ENCODE data around the gene KTN1. TPM values are rescaled to one million over a fixed set of nuclear protein-coding genes. Genes with fewer than 3 reads are reported as not detected.

KTN1 gene
- total RNA-seq, 1 donor from 2014 or later, result 155 TPM

DNA sequence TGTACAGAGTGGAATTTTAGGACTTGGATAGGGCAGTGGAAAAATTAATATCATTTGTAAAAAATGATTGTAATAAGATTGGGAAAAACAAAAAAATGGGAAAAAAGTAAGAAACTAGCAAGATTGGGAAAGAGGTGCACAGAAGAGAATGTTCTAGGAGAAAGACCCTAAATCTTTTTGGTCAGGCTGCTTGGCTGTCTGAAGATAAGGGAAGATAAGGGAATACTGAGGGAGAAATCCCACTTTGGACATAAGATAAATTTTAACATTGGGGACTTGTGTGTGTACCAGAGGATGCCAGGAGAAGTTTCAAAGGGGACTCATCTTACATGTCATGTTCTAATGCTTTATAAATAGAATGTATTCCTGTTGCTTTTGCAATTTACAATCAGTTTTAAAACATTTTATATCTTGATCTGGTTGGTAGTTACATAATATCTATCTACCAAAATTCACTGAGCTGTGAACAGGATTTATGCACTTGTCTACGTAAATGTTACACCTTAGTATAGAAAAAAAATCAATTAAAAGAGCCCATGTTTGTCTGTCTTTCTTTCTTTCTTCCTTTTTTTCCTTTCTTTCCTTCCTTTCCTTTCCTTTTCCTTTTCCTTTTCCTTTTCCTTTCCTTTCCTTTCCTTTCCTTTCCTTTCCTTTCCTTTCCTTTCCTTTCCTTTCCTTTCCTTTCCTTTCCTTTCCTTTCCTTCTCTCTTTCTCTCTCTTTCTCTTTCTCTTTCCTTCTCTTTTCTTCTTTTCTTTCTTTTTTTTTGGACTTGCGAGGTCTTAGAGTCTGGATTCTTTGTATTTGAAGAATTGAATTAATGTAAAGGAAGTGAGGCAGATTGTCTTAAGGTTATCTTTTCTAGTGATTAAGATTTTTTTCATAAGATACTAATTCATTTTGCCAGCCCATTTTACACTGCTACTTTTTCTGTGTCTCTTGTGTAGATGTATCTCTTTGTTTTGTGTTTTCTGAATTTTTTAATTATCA is 66.1 kb downstream of the KTN1 start:
- Mint-ChIP-seq H3K27me3 (no peaks in the 10 kb centered on the region), H3K27ac (peak overlapping the region; percentile 29), H3K9me3 (ENCODE audit: low read depth) (no peaks in the 10 kb centered on the region), H3K36me3 (ENCODE audit: insufficient read depth) (peaks cover 35% of the 10 kb centered on the region), H3K4me3 (ENCODE audit: low read depth) (no peak overlapping the region), H3K4me1 (ENCODE audit: low read depth) (peaks cover 9% of the 10 kb centered on the region)
- TF ChIP-seq, protein P1, sequence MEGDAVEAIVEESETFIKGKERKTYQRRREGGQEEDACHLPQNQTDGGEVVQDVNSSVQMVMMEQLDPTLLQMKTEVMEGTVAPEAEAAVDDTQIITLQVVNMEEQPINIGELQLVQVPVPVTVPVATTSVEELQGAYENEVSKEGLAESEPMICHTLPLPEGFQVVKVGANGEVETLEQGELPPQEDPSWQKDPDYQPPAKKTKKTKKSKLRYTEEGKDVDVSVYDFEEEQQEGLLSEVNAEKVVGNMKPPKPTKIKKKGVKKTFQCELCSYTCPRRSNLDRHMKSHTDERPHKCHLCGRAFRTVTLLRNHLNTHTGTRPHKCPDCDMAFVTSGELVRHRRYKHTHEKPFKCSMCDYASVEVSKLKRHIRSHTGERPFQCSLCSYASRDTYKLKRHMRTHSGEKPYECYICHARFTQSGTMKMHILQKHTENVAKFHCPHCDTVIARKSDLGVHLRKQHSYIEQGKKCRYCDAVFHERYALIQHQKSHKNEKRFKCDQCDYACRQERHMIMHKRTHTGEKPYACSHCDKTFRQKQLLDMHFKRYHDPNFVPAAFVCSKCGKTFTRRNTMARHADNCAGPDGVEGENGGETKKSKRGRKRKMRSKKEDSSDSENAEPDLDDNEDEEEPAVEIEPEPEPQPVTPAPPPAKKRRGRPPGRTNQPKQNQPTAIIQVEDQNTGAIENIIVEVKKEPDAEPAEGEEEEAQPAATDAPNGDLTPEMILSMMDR (IDR thresholded peaks at IDR 0.05; ENCODE audit: unreplicated experiment), result no peak
- DNase-seq (ENCODE audit: low spot score, unreplicated experiment), result no peak

DNA sequence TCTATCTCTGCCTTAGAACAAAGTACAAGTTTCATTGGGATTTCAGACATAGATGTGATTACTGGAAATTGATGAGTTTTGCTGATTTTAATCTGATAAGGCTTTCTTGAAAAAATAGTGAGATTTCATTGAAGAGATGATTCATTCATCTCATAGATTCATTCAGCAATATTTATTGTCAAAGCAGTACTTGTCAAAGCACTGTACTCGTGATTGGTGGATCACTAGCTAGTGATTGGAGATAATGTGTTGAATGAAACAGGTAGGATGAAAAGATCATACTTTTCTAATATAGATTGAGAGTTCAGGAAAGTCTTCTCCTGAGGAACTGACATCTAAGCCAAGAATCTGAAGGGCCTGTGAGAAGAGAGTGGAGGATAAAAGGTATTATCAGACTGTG is 71.0 kb downstream of the KTN1 start:
- H3K36me3 Mint-ChIP-seq (ENCODE audit: insufficient read depth), result peaks cover 44% of the 10 kb centered on the region
- DNase-seq (ENCODE audit: low spot score, unreplicated experiment), result no peak

DNA sequence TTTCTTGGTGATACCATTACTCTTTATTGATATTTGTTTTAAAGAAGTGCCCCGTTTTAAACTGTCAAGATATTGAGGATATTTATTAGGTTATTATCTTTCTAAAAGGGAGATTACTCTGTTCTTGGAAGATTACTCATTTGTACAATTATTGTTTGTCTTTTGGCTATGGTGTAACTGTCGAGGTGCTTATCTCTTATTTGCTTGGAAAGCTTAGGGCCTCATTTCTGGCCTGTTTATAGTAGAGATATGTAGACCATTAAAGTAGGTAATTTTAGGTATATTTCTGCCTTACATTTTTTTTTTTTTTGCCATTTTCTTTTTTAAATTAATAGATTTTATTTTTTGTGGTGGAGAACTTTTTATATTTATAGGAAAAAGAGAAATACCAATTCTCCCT is 74.2 kb downstream of the KTN1 start:
- TF ChIP-seq, protein P1 (IDR thresholded peaks at IDR 0.05; ENCODE audit: unreplicated experiment), result no peak

More for the DNA sequence above, 71.0 kb downstream of the KTN1 start:
- Mint-ChIP-seq H3K27me3 (no peaks in the 10 kb centered on the region), H3K9me3 (ENCODE audit: low read depth) (no peaks in the 10 kb centered on the region), H3K27ac (no peak overlapping the region), H3K4me1 (ENCODE audit: low read depth) (peaks cover 21% of the 10 kb centered on the region), H3K4me3 (ENCODE audit: low read depth) (no peak overlapping the region)
- TF ChIP-seq, protein P1 (IDR thresholded peaks at IDR 0.05; ENCODE audit: unreplicated experiment), result no peak

DNA sequence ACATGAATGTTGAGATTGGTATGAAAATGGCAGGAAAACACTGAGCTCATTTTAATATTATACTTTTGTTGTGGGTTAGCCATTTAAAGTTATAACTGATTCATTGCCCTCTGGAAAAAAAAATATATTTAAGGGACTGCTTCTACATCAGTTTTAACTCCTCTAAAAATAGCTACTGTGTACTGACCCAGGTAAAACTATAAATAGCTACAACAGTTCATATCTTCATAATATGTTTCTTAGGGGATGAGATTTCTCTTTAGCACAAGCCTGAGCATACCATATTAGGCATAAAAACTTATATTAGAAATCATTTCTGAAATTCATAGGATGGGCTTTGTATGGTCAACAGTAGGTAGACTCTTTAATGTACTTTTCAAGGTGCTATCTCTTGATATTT is 81.0 kb downstream of the KTN1 start:
- Mint-ChIP-seq H3K9me3 (ENCODE audit: low read depth) (no peaks in the 10 kb centered on the region), H3K4me1 (ENCODE audit: low read depth) (peaks cover 7% of the 10 kb centered on the region), H3K27me3 (no peaks in the 10 kb centered on the region), H3K4me3 (ENCODE audit: low read depth) (no peak overlapping the region), H3K36me3 (ENCODE audit: insufficient read depth) (peaks cover 23% of the 10 kb centered on the region), H3K27ac (no peak overlapping the region)
- no peak for DNase-seq (ENCODE audit: low spot score, unreplicated experiment)
- TF ChIP-seq, protein P1 (IDR thresholded peaks at IDR 0.05; ENCODE audit: unreplicated experiment), result no peak

More for the DNA sequence above, 74.2 kb downstream of the KTN1 start:
- no peaks in the 10 kb centered on the region for H3K27me3 Mint-ChIP-seq
- peaks cover 41% of the 10 kb centered on the region for H3K36me3 Mint-ChIP-seq (ENCODE audit: insufficient read depth)
- no peak overlapping the region for H3K27ac Mint-ChIP-seq
- H3K9me3 Mint-ChIP-seq (ENCODE audit: low read depth), result no peaks in the 10 kb centered on the region
- no peak overlapping the region for H3K4me3 Mint-ChIP-seq (ENCODE audit: low read depth)
- no peak for DNase-seq (ENCODE audit: low spot score, unreplicated experiment)
- H3K4me1 Mint-ChIP-seq (ENCODE audit: low read depth), result peaks cover 24% of the 10 kb centered on the region

DNA sequence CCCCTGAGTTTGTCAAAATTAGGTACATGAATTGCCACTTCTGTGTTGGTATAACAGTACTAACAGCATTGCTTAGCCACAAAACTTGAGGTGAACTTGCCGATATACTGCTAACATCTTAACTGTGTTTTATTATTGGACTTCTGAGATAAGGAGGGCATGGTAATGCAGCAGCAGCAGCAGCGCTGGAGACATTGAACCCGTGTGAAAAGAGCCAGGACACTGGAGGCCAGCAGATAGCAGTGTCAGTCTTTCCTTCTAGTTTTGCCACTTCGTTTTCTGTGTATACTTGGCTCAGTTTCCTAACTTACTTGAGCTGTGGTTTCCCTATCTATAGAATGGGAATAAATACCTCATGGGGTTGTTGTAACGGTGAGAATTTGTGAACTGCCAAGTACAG is 82.7 kb downstream of the KTN1 start:
- peaks cover 15% of the 10 kb centered on the region for H3K36me3 Mint-ChIP-seq (ENCODE audit: insufficient read depth)
- no peaks in the 10 kb centered on the region for H3K27me3 Mint-ChIP-seq
- DNase-seq (ENCODE audit: low spot score, unreplicated experiment), result no peak
- H3K4me1 Mint-ChIP-seq (ENCODE audit: low read depth), result peaks cover 3% of the 10 kb centered on the region
- no peak overlapping the region for H3K27ac Mint-ChIP-seq
- H3K9me3 Mint-ChIP-seq (ENCODE audit: low read depth), result no peaks in the 10 kb centered on the region
- no peak overlapping the region for H3K4me3 Mint-ChIP-seq (ENCODE audit: low read depth)
- TF ChIP-seq, protein P1 (IDR thresholded peaks at IDR 0.05; ENCODE audit: unreplicated experiment), result no peak
